NB4 (cell line): ENCODE measurements around the gene RP9.
A peak's percentile ranks its signal among the peaks of the same experiment; 100 is the strongest.

Source experiments
- DNase-seq: peaks from one replicate; pipeline ENCODE4 v3.0.0; 2010; ENCODE audit warnings: low read depth
- H3K4me3 ChIP-seq: one replicate; pipeline ENCODE4 v1.5.1; 2011; ENCODE audit warnings: mild to moderate bottlenecking, low read depth, low read length, moderate library complexity
- CTCF ChIP-seq: IDR thresholded peaks from one replicate; pipeline ENCODE4 v1.5.1; 2012; ENCODE audit warnings: low read depth, low read length
- MAX ChIP-seq: IDR thresholded peaks from 2 replicates; pipeline ENCODE4 v1.6.1; 2011; ENCODE audit warnings: low read depth, low read length
- MYC ChIP-seq: IDR thresholded peaks from 2 replicates; pipeline ENCODE4 v1.6.1; 2011; ENCODE audit warnings: low read depth, low read length
- POLR2A ChIP-seq: IDR thresholded peaks from 2 replicates; pipeline ENCODE4 v1.6.1; 2011; ENCODE audit warnings: mild to moderate bottlenecking; ENCODE audit not compliant: insufficient read length; ENCODE audit errors: extremely low read depth

Gene RP9

GRCh38 chr7:33111614-33112013, 2.4 kb upstream of the RP9 start:
- no peak overlapping the region for H3K4me3 ChIP-seq
- TF ChIP-seq MAX = no peak
- TF ChIP-seq POLR2A = no peak
- TF ChIP-seq MYC = no peak
- no peak for TF ChIP-seq CTCF
- DNase-seq = no peak

GRCh38 chr7:33109758-33110238, 594 bp upstream of the RP9 start:
- peak overlapping the region; percentile 61 for H3K4me3 ChIP-seq
- TF ChIP-seq MAX (no peak), POLR2A (no peak), CTCF (no peak), MYC (no peak)
- DNase-seq = peak; percentile 57

GRCh38 chr7:33108554-33109004, 625 bp downstream of the RP9 start:
- peak overlapping the region; percentile 91 for H3K4me3 ChIP-seq
- TF ChIP-seq CTCF (peak; percentile 24), POLR2A (no peak), MAX (no peak)
- peak; percentile 61 for DNase-seq

- peak overlapping the region; percentile 91 for H3K4me3 ChIP-seq
- peak; percentile 58 for DNase-seq
- TF ChIP-seq MYC (no peak), CTCF (peak; percentile 36), POLR2A (no peak), MAX (no peak)
These were observed 1.8 kb downstream of the RP9 start for GRCh38 chr7:33107136-33108066.

GRCh38 chr7:33101906-33102305, 7.3 kb downstream of the RP9 start:
- TF ChIP-seq CTCF (no peak), POLR2A (no peak), MAX (no peak), MYC (no peak)
- no peak overlapping the region for H3K4me3 ChIP-seq
- DNase-seq = no peak
